CD14-positive monocyte (primary cell): Measurements from ENCODE around the gene RXRG. TPM values are rescaled to one million over a fixed set of nuclear protein-coding genes. Genes with fewer than 3 reads are reported as not detected.
A peak's percentile ranks its signal among the peaks of the same experiment; 100 is the strongest.

ENCODE experiments used
- DNase-seq, 3 donors: peaks; one replicate each; pipeline ENCODE4 v3.0.0-alpha.2; 2011 to 2022
- H2AFZ ChIP-seq: 2 replicates; pipeline ENCODE4 v1.6.0; 2012; ENCODE audit warnings: mild to moderate bottlenecking, low read depth, low read length, inconsistent platforms; ENCODE audit not compliant: insufficient read depth, poor library complexity, severe bottlenecking
- H3K27ac ChIP-seq, 2 donors: 1 replicate in 1 of 2; 2 replicates in 1 of 2; pipeline ENCODE4 v1.5.1; 2012 to 2013; ENCODE audit warnings: low read length in 2 of 2, control low read depth in 1 of 2, inconsistent platforms in 1 of 2, low read depth in 1 of 2, mild to moderate bottlenecking in 1 of 2
- H3K27me3 ChIP-seq, 2 donors: one replicate each; pipeline versions ENCODE4 v1.6.0 to v1.6.1; 2011 to 2013; ENCODE audit warnings: low read length in 2 of 2; ENCODE audit not compliant: control insufficient read depth in 2 of 2, insufficient read depth in 2 of 2
- H3K36me3 ChIP-seq, 2 donors: replicated peaks in 1 of 2; 1 replicate in 1 of 2; 2 replicates in 1 of 2; pipeline versions ENCODE4 v1.5.1 to v1.6.1; 2012 to 2013; ENCODE audit warnings: low read length in 2 of 2, control low read depth in 1 of 2, inconsistent platforms in 1 of 2, mild to moderate bottlenecking in 1 of 2; ENCODE audit not compliant: insufficient read depth in 2 of 2, control insufficient read depth in 1 of 2
- H3K4me1 ChIP-seq, 2 donors: 1 replicate in 1 of 2; 2 replicates in 1 of 2; pipeline versions ENCODE4 v1.5.1 to v1.6.1; 2012 to 2013; ENCODE audit warnings: low read length in 2 of 2, control low read depth in 1 of 2, inconsistent platforms in 1 of 2, mild to moderate bottlenecking in 1 of 2, moderate library complexity in 1 of 2; ENCODE audit not compliant: insufficient read depth in 2 of 2, control insufficient read depth in 1 of 2
- H3K4me2 ChIP-seq: replicated peaks from 2 replicates; pipeline ENCODE3; 2012; ENCODE audit warnings: low read length, moderate library complexity, mild to moderate bottlenecking; ENCODE audit not compliant: poor library complexity, severe bottlenecking; ENCODE audit errors: extremely low read depth
- H3K4me3 ChIP-seq, 3 experiments: fragments of 200-600 bp in 1 of 3; sonication (generic) in 1 of 3; replicated peaks in 1 of 3; 1 replicate in 2 of 3; 2 replicates in 1 of 3; pipeline ENCODE4 v1.5.1; 2011 to 2013; ENCODE audit warnings: low read length in 3 of 3, mild to moderate bottlenecking in 3 of 3, control low read depth in 2 of 3, low read depth in 2 of 3, inconsistent platforms in 1 of 3, moderate library complexity in 1 of 3
- H3K79me2 ChIP-seq: 2 replicates; pipeline ENCODE4 v1.6.0; 2012; ENCODE audit warnings: mild to moderate bottlenecking, control low read depth, inconsistent platforms, low read length, moderate library complexity; ENCODE audit not compliant: insufficient read depth
- H3K9ac ChIP-seq: 2 replicates; pipeline ENCODE4 v1.6.0; 2017; ENCODE audit warnings: low read length, mild to moderate bottlenecking; ENCODE audit not compliant: insufficient read depth, poor library complexity, severe bottlenecking
- H3K9me3 ChIP-seq, 2 donors: replicated peaks in 1 of 2; 1 replicate in 1 of 2; 2 replicates in 1 of 2; pipeline versions ENCODE4 v1.5.1 to v1.6.1; 2012 to 2013; ENCODE audit warnings: low read length in 2 of 2, control low read depth in 1 of 2; ENCODE audit not compliant: control insufficient read depth in 1 of 2, insufficient read depth in 1 of 2
- H4K20me1 ChIP-seq: 2 replicates; pipeline ENCODE4 v1.6.0; 2012; ENCODE audit warnings: mild to moderate bottlenecking, low read length, control low read depth, moderate library complexity; ENCODE audit not compliant: insufficient read depth
- H3K27ac Mint-ChIP-seq, 7 donors: one replicate each; pipeline ENCODE4 v1.8.0; 2020; ENCODE audit warnings: mild to moderate bottlenecking in 7 of 7, mixed read lengths in 7 of 7, moderate library complexity in 6 of 7, inconsistent platforms in 2 of 7
- H3K27me3 Mint-ChIP-seq, 3 donors: one replicate each; pipeline ENCODE4 v1.8.0; 2021 to 2022; ENCODE audit warnings: low read depth in 3 of 3, mild to moderate bottlenecking in 3 of 3, mixed read lengths in 3 of 3, moderate library complexity in 3 of 3, inconsistent platforms in 1 of 3
- H3K36me3 Mint-ChIP-seq, 2 donors: one replicate each; pipeline ENCODE4 v1.8.0; 2020; ENCODE audit warnings: mixed read lengths in 2 of 2, inconsistent platforms in 1 of 2, mild to moderate bottlenecking in 1 of 2
- H3K4me1 Mint-ChIP-seq: one replicate; pipeline ENCODE4 v1.8.0; 2020; ENCODE audit warnings: mild to moderate bottlenecking, mixed read lengths
- H3K4me3 Mint-ChIP-seq, 2 donors: one replicate each; pipeline ENCODE4 v1.8.0; 2020; ENCODE audit warnings: mild to moderate bottlenecking in 2 of 2, mixed read lengths in 2 of 2, moderate library complexity in 1 of 2
- H3K9me3 Mint-ChIP-seq, 7 donors: one replicate each; pipeline ENCODE4 v1.8.0; 2020 to 2022; ENCODE audit warnings: mixed read lengths in 7 of 7, mild to moderate bottlenecking in 6 of 7, moderate library complexity in 6 of 7, inconsistent platforms in 2 of 7
- WGBS: methylation state at CpG from one replicate; pipeline ENCODE4 v1.1.5; 2013; ENCODE audit warnings: missing lambda C conversion rate; ENCODE audit not compliant: insufficient coverage; 5-methylcytosine and 5-hydroxymethylcytosine counted together
- intact Hi-C, 2 donors: fragments of 100-400 bp; cut with micrococcal nuclease; formaldehyde crosslinking; loops; one replicate each; pipeline versions ENCODE4 v1.15.0 to v1.15.1; 2023
- polyA plus RNA-seq, 3 donors: library from polyadenylated mRNA; depleted of rRNA in 1 of 3; unstranded in 2 of 3; stranded (reverse) in 1 of 3; fragments of 300-500 nt in 2 of 3; fragments of >200 nt in 1 of 3; fragmentation: Illumina TruSeq in 2 of 3; gene quantifications; 1 replicate in 2 of 3; 2 replicates in 1 of 3; pipeline ENCODE4 v1.2.3, GENCODE V29; 2012 to 2021
- TF ChIP-seq, protein P1 (sequence below): fragments of 200-600 bp; IDR thresholded peaks from one replicate; pipeline ENCODE4 v1.8.0; 2022; ENCODE audit warnings: antibody characterized with exemption, mild to moderate bottlenecking

RXRG gene
- polyA plus RNA-seq, 3 donors, result not detected

DNA sequence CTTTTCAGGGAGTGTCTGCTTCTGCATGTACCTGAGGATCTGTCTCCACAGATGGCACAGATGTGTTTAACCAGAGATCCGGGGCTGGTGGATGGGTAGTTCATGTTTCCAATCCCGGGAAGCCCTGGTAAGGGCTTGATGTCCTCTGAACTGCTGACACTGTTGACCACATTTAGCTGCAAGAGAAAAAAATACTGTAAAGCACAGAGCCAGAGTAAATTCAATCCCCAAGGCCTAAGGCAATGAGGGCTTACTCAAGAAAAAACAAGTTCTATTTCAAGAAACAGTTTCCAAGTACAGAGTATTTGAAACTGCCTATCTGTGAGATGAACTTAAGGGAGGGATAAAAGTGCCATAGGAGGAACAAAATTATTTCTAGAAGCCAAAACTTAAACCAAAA lies 25.1 kb downstream of the RXRG start:
- H3K27me3 Mint-ChIP-seq, result peaks cover 21 to 24% (median 23%) of the 10 kb centered on the region in 3 donors
- H3K4me3 ChIP-seq, result no peak overlapping the region

DNA sequence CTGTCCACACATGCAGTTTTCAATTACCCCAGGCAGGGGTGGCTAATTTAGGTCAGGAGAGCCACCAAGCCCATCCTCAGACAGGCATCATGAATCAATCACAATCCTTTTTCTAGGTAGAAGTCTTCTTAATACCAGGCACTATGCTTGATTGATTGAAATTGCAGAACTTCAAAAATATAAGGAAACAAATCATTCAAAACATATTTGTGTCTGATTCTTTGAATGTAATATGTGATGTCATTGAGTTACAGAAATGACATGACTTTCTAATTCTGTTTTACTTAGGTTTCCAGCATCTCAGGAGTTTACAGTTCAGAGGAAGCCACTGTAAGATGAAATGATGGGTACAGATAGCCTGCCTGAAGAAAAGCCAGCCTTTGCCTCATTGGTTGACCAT lies 26.7 kb downstream of the RXRG start:
- Histone ChIP-seq H3K4me2 (no peak overlapping the region), H3K4me3 (no peak overlapping the region), H3K4me1 (no peaks in the 10 kb centered on the region), H4K20me1 (no peaks in the 10 kb centered on the region), H2AFZ (no peak overlapping the region), H3K27me3 (peaks cover 21 to 38% of the 10 kb centered on the region in 2 donors), H3K9ac (no peak overlapping the region), H3K27ac (no peak overlapping the region), H3K36me3 (no peaks in the 10 kb centered on the region), H3K9me3 (no peaks in the 10 kb centered on the region), H3K79me2 (no peaks in the 10 kb centered on the region)
- no peaks in the 10 kb centered on the region for H3K9me3 Mint-ChIP-seq
- no peaks in the 10 kb centered on the region for H3K36me3 Mint-ChIP-seq
- TF ChIP-seq, protein P1, sequence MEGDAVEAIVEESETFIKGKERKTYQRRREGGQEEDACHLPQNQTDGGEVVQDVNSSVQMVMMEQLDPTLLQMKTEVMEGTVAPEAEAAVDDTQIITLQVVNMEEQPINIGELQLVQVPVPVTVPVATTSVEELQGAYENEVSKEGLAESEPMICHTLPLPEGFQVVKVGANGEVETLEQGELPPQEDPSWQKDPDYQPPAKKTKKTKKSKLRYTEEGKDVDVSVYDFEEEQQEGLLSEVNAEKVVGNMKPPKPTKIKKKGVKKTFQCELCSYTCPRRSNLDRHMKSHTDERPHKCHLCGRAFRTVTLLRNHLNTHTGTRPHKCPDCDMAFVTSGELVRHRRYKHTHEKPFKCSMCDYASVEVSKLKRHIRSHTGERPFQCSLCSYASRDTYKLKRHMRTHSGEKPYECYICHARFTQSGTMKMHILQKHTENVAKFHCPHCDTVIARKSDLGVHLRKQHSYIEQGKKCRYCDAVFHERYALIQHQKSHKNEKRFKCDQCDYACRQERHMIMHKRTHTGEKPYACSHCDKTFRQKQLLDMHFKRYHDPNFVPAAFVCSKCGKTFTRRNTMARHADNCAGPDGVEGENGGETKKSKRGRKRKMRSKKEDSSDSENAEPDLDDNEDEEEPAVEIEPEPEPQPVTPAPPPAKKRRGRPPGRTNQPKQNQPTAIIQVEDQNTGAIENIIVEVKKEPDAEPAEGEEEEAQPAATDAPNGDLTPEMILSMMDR, result no peak
- no peak for DNase-seq
- intact Hi-C loops, result no loop called here
- H3K27me3 Mint-ChIP-seq, result peaks cover 24 to 34% (median 30%) of the 10 kb centered on the region in 3 donors
- no peaks in the 10 kb centered on the region for H3K4me1 Mint-ChIP-seq
- no peak overlapping the region for H3K4me3 Mint-ChIP-seq
- H3K27ac Mint-ChIP-seq, result peak overlapping the region in 1 of 7 donors; percentile 21

More for the DNA sequence above, 25.1 kb downstream of the RXRG start:
- TF ChIP-seq, protein P1, result no peak
- H3K4me1 Mint-ChIP-seq, result peaks cover 14% of the 10 kb centered on the region
- intact Hi-C loops, result no loop called here
- no peak overlapping the region for H3K9ac ChIP-seq
- H3K36me3 ChIP-seq, result no peaks in the 10 kb centered on the region
- H4K20me1 ChIP-seq, result no peaks in the 10 kb centered on the region
- no peak overlapping the region for H3K27ac ChIP-seq
- H2AFZ ChIP-seq, result no peak overlapping the region
- H3K4me2 ChIP-seq, result no peak overlapping the region
- H3K9me3 Mint-ChIP-seq, result no peaks in the 10 kb centered on the region
- no peaks in the 10 kb centered on the region for H3K9me3 ChIP-seq
- H3K36me3 Mint-ChIP-seq, result no peaks in the 10 kb centered on the region
- DNase-seq, result no peak
- H3K27me3 ChIP-seq, result peaks cover 12 to 26% of the 10 kb centered on the region in 2 donors
- no peaks in the 10 kb centered on the region for H3K79me2 ChIP-seq
- H3K4me3 Mint-ChIP-seq, result no peak overlapping the region
- peaks cover 9 to 15% of the 10 kb centered on the region in 2 donors for H3K4me1 ChIP-seq
- no peak overlapping the region for H3K27ac Mint-ChIP-seq
- 100% methylated on average over 1 of the region's 2 CpGs for WGBS
